GM19467 (cell line): ENCODE results near the gene BMP10.

ENCODE experiments used
- ATAC-seq: cut with Tn5 transposase; IDR thresholded peaks from one replicate; pipeline ENCODE4 v1.9.1; 2021; ENCODE audit warnings: mild to moderate bottlenecking, moderate library complexity; ENCODE audit not compliant: unreplicated experiment

Gene BMP10, protein sequence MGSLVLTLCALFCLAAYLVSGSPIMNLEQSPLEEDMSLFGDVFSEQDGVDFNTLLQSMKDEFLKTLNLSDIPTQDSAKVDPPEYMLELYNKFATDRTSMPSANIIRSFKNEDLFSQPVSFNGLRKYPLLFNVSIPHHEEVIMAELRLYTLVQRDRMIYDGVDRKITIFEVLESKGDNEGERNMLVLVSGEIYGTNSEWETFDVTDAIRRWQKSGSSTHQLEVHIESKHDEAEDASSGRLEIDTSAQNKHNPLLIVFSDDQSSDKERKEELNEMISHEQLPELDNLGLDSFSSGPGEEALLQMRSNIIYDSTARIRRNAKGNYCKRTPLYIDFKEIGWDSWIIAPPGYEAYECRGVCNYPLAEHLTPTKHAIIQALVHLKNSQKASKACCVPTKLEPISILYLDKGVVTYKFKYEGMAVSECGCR

GRCh38 chr2:68871159-68871764 is at the start of gene BMP10:
TSS of gene BMP10 (minus strand) at chr2:68871397. CDS start at chr2:68871358, 39 bp downstream.
- ATAC-seq: no peak

GRCh38 chr2:68920481-68921170 is 49.4 kb upstream of the BMP10 start:
- ATAC-seq: no peak

DNA sequence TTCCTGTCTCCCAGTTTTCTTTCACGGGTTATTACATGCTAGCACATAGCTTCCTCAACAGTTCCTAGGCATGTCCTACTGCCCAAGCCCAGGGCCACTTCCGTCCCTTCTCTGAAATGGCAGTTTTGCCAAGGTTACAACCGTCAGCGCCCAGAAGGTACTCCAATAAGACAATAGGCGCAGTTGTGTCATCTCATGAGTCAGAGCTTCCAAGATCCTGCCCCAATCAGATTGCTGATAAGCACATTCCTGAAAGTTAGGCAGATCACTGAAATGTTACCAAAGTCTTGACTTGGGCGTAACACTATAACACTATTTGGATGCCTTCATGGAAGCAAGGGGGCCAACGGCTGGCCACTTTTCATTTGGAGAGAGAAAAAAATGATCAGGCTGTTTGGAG is 47.3 kb upstream of the BMP10 start:
- ATAC-seq: no peak

DNA sequence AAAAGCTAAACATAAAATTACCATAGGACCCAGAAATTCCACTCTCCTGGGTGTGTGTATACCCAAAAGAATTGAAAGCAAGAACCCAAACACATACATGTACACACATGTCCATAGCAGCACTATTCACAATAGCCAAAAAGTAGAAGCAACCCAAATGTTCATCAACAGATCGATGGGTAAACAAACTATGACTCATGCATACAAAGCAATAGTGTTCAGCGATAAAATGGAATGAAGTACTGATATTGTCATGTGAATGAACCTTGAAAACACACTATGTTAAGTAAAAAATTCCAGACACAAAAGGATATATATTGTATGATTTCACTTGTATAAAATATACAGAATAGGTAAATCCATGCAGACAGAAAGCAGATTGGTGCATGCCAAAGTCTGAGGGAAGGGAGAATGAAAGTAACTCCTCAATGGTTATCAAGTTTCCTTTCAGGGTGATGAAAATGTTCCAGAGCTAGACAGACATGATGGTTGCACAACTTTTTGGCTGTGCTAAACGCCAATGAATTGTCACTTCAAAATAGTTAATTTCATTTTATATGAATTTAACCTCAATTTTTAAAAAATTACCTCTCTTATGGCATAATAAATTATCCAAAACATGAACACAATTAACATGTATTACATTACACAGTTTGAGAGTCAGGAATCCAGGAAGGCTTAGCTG is 46.0 kb upstream of the BMP10 start:
- no peak for ATAC-seq

DNA sequence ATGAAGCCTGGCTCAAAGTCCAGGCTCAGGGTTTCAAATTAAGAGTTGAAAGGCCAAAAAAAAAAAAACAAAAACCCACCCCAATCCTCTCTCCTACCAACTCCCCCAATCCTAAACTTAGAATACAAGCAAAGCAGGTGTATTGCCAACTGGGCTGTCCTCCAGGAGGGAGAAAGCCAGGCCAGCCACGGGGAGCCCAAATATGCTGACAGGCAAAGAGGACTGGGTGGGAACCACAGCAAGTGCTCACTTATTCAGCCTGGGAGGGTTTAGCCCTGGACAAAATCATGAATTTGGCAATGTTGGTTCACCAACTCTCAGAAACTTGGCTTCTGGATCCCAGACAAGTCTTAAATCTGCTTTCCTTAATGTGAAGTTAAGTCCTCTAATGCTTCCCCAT is 45.0 kb upstream of the BMP10 start:
- no peak for ATAC-seq

DNA sequence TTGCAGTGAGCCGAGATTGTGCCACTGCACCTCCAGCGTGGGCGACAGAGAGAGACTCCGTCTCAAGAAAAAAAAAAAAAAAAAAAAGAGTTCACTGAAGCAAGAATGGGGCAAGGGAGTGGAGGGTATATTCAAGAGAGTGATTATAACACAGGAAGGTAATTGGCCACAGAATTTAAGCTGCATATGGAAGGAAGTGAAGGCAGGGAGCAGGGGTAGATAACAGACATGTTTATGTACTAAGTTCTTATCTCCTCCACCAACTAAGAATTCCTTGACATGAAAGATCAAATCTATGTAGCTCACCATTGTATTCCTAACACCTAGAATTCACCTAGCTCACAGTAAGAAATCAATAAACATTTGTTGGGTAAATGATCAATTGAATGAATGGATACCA is 44.2 kb upstream of the BMP10 start:
- ATAC-seq: no peak

GRCh38 chr2:68913359-68913758 is 42.2 kb upstream of the BMP10 start:
- no peak for ATAC-seq

DNA sequence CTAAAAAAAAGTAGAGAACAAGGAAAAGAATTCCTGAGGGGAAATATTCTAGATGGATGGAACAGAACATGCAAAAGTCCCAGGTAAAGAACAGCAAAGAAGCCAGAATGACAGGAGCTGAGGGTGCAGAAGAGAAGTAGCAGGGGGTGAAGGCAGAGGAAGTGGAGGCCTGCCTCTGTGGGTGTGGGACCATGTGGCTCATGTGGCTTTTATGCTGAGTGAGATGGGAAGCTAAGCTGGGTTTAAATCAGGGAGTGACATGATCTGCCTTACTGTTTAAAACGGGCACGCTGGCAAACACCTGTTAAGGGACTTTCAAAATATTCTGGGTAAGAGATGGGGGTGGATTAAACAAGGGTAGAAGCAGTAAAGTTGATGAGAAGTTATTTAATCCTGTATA is 41.5 kb upstream of the BMP10 start:
- ATAC-seq: no peak

- ATAC-seq: no peak
Measured at GRCh38 chr2:68912111-68912510, 40.9 kb upstream of the BMP10 start.

GRCh38 chr2:68911709-68912108 is 40.5 kb upstream of the BMP10 start:
- ATAC-seq: no peak

DNA sequence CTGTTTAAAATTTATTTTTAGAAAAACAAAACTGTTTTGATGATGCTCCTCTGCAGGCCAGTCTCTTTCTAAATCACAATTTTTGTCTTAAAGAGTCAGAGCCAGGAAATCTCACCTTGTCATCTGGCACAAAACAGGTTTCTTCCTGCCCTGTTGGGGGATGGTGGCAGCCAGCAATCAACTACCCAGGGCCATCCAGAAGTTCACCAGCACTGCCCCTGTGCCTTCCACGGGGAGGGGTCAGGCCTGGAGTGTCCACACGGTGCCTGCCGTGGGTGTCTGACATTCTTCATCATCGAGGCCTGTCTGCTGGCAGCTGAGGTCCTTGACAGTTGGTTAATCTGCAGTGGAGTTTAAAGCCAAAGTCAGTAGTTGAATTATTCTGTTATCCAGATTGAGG is 40.0 kb upstream of the BMP10 start:
- no peak for ATAC-seq

DNA sequence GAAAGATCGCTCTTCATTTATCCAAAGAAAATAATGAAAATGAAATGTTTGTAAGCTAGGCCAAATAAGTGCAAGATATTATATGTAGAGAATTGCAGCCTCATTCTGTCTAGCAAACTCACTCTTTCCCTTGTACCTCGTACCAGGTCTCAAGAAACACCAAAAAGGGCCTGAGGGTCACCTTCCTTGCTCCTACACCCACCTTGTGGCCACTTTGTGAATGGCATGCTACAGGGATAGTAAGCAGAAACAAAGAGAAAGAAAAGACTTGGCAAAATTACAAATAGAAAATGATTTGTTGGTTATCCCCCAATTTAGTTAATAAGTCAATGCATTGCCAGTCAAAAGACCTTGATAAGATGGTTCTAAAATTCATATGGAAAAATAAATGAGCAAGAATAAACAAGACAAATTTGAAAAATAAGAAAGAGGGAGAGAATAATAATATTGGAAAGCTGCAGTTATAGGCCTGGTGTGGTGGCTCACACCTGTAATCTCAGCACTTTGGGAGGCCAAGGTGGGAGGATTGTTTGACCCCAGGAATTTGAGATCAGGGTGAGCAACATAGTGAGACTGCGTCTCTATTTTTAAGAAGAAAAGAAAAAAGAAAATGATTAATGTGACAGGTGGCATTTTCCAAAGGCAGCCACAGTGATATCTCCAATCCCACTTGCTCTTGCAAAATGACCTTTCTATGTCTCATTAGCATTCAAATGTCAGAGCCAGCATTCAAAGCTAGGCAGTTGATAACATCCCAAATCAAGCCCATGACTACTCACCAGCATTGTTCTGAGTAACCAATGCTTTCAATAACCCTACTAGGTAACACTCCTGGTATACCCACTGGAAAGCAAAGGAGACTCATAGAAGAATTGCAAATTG is 38.8 kb upstream of the BMP10 start:
- ATAC-seq: no peak

DNA sequence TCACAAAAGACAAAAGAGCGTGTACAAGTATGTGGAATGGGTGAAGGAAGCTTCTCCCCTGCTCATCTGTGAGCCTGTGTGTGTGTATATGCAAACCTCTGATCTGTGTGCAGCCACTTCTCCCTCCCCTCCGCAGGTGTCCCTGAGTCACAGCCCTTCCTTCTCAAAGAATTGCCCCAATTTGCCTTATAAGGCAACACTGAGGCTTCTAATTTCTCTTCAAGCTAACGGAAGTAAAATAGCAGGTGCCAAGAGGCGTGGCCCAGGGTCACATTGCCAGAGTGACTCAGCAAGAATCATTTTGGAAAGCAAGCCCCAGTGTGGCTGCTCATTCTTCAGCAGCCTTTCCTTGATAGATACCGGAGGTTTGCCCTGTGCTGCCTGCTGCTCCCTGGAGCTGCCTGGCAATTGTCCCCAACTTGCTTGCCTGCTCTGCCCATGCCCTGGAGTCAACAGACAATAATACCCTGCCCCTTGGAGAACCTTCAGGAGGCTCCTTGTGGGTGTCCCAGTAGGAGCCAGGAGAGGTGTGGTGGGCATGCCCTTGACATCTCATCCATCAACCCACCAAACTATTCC is 37.3 kb upstream of the BMP10 start:
- peak; percentile 95 for ATAC-seq

GRCh38 chr2:68907920-68908253 is 36.7 kb upstream of the BMP10 start:
- ATAC-seq: peak; percentile 7

GRCh38 chr2:68907232-68907919 is 36.2 kb upstream of the BMP10 start:
- ATAC-seq: no peak

DNA sequence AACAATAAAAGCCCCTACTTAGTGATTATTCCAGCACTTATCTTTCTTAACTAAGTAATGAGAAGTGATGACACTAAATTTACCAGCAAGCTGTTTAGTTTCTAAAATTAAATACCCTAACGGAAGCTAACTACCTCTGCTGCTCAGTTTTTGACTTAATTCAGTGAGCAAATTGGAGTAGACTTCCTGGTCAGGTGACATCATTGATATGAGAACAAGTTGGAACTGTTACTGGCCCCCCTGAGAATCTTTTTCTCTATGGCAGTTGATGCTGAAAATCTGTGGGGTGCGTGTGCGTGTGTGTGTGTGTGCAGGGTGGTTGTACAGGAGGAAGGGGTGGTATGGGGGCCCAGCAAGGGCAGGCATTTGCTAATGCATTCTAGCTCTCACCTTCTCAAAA is 35.5 kb upstream of the BMP10 start:
- no peak for ATAC-seq

DNA sequence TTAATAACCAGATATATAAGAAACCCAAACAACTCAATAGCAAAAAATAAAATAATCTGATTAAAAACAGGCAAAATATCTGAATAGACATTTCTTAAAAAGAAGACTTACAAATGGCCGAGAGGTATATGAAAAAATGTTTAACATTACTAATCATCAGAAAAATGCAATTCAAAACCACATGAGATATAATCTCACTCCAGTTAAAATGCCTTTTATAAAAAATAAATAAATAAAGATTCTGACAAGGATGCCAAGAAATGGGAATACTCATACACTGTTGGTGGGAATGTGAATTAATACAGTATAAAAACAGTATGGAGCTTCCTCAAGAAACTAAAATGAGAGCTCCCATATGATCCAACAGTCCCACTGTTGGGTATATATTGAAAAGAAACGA is 33.9 kb upstream of the BMP10 start:
- no peak for ATAC-seq

DNA sequence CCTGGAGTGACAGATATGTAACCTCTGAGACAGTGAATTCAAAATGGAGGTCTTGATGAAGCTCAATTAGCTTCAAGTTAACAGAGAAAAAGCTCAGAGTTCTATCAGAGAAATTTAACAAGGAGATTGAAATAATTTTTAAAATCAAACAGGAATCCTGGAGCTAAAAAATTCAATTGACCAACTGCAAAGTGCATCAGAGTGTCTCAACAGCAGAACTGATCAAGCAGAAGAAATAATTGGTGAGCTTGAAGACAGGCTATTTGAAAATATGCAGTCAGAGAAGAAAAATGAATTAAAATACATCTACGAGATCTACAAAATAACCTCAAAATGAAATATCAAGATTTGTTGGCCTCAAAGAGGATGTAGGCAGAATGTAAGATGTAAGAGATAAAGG is 30.4 kb upstream of the BMP10 start:
- no peak for ATAC-seq

DNA sequence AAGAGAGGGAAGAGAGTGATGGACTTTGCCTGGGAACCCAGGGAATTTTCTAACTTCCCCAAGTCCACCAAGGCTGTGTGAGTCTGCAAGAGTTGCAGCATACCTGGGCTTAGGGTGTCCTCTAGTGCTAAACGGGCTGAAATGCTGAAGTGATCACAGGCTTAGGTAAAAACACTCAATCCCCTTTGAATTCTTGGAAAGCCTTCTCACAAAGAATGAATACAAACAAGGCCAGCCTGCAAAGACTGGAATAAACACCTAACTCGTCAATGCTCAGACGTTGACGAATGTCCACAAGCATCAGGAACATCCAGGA is 30.0 kb upstream of the BMP10 start:
- ATAC-seq: no peak
